Astrocyte (in vitro differentiated cells and primary cell): ENCODE results near the gene IL9R. TPM values are rescaled to one million over a fixed set of nuclear protein-coding genes. Genes with fewer than 3 reads are reported as not detected.

Experiments
- DNase-seq: peaks from one replicate; pipeline ENCODE4 v3.0.0-alpha.2; 2010; ENCODE audit warnings: low read depth
- FAIRE-seq: peaks from 2 replicates; lab custom pipeline; 2011; peaks lifted over from hg19 to GRCh38; lab: Jason Lieb, UNC
- H2AFZ ChIP-seq: 2 replicates; pipeline ENCODE4 v1.6.0; 2012; ENCODE audit warnings: low read depth, low read length, inconsistent platforms
- H3K27ac ChIP-seq: 2 replicates; pipeline ENCODE4 v1.5.1; 2011; ENCODE audit warnings: low read depth, low read length, inconsistent platforms
- H3K27me3 ChIP-seq: 2 replicates; pipeline ENCODE4 v1.6.0; 2011; ENCODE audit warnings: low read length, inconsistent platforms; ENCODE audit not compliant: insufficient read depth
- H3K36me3 ChIP-seq: 2 replicates; pipeline ENCODE4 v1.5.1; 2011; ENCODE audit warnings: low read length, inconsistent platforms; ENCODE audit not compliant: insufficient read depth
- H3K4me1 ChIP-seq: 2 replicates; pipeline ENCODE4 v1.5.1; 2011; ENCODE audit warnings: low read length, inconsistent platforms; ENCODE audit not compliant: insufficient read depth
- H3K4me2 ChIP-seq: 2 replicates; pipeline ENCODE4 v1.6.0; 2012; ENCODE audit warnings: low read length, inconsistent platforms
- H3K4me3 ChIP-seq: 2 replicates; pipeline ENCODE4 v1.5.1; 2011; ENCODE audit warnings: low read depth, mild to moderate bottlenecking, low read length, inconsistent platforms; ENCODE audit not compliant: insufficient read depth
- H3K79me2 ChIP-seq: 2 replicates; pipeline ENCODE4 v1.6.0; 2012; ENCODE audit warnings: mild to moderate bottlenecking, low read length, inconsistent platforms; ENCODE audit not compliant: insufficient read depth
- H3K9ac ChIP-seq: 2 replicates; pipeline ENCODE4 v1.6.0; 2012; ENCODE audit warnings: mild to moderate bottlenecking, low read length, inconsistent platforms
- H3K9me3 ChIP-seq: 2 replicates; pipeline ENCODE4 v1.5.1; 2012; ENCODE audit warnings: low read depth, mild to moderate bottlenecking, low read length, inconsistent platforms; ENCODE audit not compliant: insufficient read depth
- H4K20me1 ChIP-seq: 2 replicates; pipeline ENCODE4 v1.6.0; 2012; ENCODE audit warnings: low read length, inconsistent platforms; ENCODE audit not compliant: insufficient read depth
- H3K27ac Mint-ChIP-seq: one replicate; pipeline ENCODE4 v1.8.0; 2021; ENCODE audit warnings: mild to moderate bottlenecking, mixed read lengths; ENCODE audit not compliant: unreplicated experiment
- H3K27me3 Mint-ChIP-seq: one replicate; pipeline ENCODE4 v1.8.0; 2021; ENCODE audit warnings: low read depth, mixed read lengths; ENCODE audit not compliant: unreplicated experiment
- H3K36me3 Mint-ChIP-seq: one replicate; pipeline ENCODE4 v1.8.0; 2021; ENCODE audit warnings: low read depth, mixed read lengths; ENCODE audit not compliant: unreplicated experiment
- H3K4me1 Mint-ChIP-seq: one replicate; pipeline ENCODE4 v1.8.0; 2021; ENCODE audit warnings: low read depth, mixed read lengths; ENCODE audit not compliant: unreplicated experiment
- H3K4me3 Mint-ChIP-seq: one replicate; pipeline ENCODE4 v1.8.0; 2021; ENCODE audit warnings: mild to moderate bottlenecking, moderate library complexity, mixed read lengths; ENCODE audit not compliant: unreplicated experiment
- H3K9me3 Mint-ChIP-seq: one replicate; pipeline ENCODE4 v1.8.0; 2021; ENCODE audit warnings: mild to moderate bottlenecking, mixed read lengths; ENCODE audit not compliant: unreplicated experiment
- CTCF ChIP-seq: IDR thresholded peaks from 2 replicates; pipeline ENCODE4 v1.5.1; 2011; ENCODE audit warnings: low read depth, mild to moderate bottlenecking, inconsistent platforms, low read length, moderate library complexity; ENCODE audit not compliant: insufficient read depth
- EZH2 ChIP-seq: IDR thresholded peaks from 2 replicates; pipeline ENCODE4 v1.6.1; 2012; ENCODE audit warnings: mild to moderate bottlenecking, low read length, inconsistent platforms; ENCODE audit not compliant: insufficient read depth
- total RNA-seq: library from RNA; stranded (reverse); gene quantifications from 2 replicates; pipeline ENCODE4 v1.2.1, GENCODE V29; 2021

The IL9R gene
- total RNA-seq, 1 donor from 2014 or later = not detected

GRCh38 chrX:156002507-156002906 lies 5.0 kb downstream of the IL9R start:
- Mint-ChIP-seq H3K4me3 (no peak overlapping the region), H3K27ac (no peak overlapping the region), H3K27me3 (no peaks in the 10 kb centered on the region), H3K36me3 (no peaks in the 10 kb centered on the region), H3K9me3 (peaks cover 15% of the 10 kb centered on the region), H3K4me1 (no peaks in the 10 kb centered on the region)
- H3K4me3 ChIP-seq = no peak overlapping the region
- H3K79me2 ChIP-seq = no peaks in the 10 kb centered on the region
- no peak overlapping the region for H3K4me2 ChIP-seq
- DNase-seq = no peak
- no peak overlapping the region for H3K27ac ChIP-seq
- H3K9me3 ChIP-seq = peaks cover 10% of the 10 kb centered on the region
- no peak for TF ChIP-seq CTCF
- TF ChIP-seq EZH2 = no peak
- no peaks in the 10 kb centered on the region for H3K36me3 ChIP-seq
- H2AFZ ChIP-seq = no peak overlapping the region
- FAIRE-seq = no peak
- no peak overlapping the region for H3K9ac ChIP-seq
- H4K20me1 ChIP-seq = no peaks in the 10 kb centered on the region
- H3K4me1 ChIP-seq = no peaks in the 10 kb centered on the region
- no peaks in the 10 kb centered on the region for H3K27me3 ChIP-seq

GRCh38 chrX:156003486-156004185 lies 6.1 kb downstream of the IL9R start:
- H4K20me1 ChIP-seq = no peaks in the 10 kb centered on the region
- Mint-ChIP-seq H3K36me3 (no peaks in the 10 kb centered on the region), H3K4me1 (no peaks in the 10 kb centered on the region), H3K27me3 (no peaks in the 10 kb centered on the region), H3K27ac (no peak overlapping the region), H3K9me3 (peaks cover 15% of the 10 kb centered on the region), H3K4me3 (no peak overlapping the region)
- H2AFZ ChIP-seq = no peak overlapping the region
- H3K4me2 ChIP-seq = no peak overlapping the region
- H3K36me3 ChIP-seq = no peaks in the 10 kb centered on the region
- H3K27ac ChIP-seq = no peak overlapping the region
- peaks cover 10% of the 10 kb centered on the region for H3K9me3 ChIP-seq
- no peaks in the 10 kb centered on the region for H3K27me3 ChIP-seq
- no peak overlapping the region for H3K4me3 ChIP-seq
- TF ChIP-seq EZH2 (no peak), CTCF (no peak)
- no peaks in the 10 kb centered on the region for H3K4me1 ChIP-seq
- H3K79me2 ChIP-seq = no peaks in the 10 kb centered on the region
- no peak for FAIRE-seq
- DNase-seq = no peak
- H3K9ac ChIP-seq = no peak overlapping the region

GRCh38 chrX:156004256-156004655 lies 6.8 kb downstream of the IL9R start:
- no peak overlapping the region for H3K9ac ChIP-seq
- no peak overlapping the region for H3K4me2 ChIP-seq
- no peak overlapping the region for H2AFZ ChIP-seq
- no peaks in the 10 kb centered on the region for H3K27me3 Mint-ChIP-seq
- H3K27me3 ChIP-seq = no peaks in the 10 kb centered on the region
- no peak overlapping the region for H3K27ac Mint-ChIP-seq
- no peaks in the 10 kb centered on the region for H3K4me1 ChIP-seq
- no peak overlapping the region for H3K4me3 Mint-ChIP-seq
- no peak overlapping the region for H3K4me3 ChIP-seq
- peaks cover 13% of the 10 kb centered on the region for H3K9me3 Mint-ChIP-seq
- no peak for TF ChIP-seq EZH2
- TF ChIP-seq CTCF = no peak
- no peaks in the 10 kb centered on the region for H3K36me3 Mint-ChIP-seq
- H4K20me1 ChIP-seq = no peaks in the 10 kb centered on the region
- no peak overlapping the region for H3K27ac ChIP-seq
- H3K9me3 ChIP-seq = peaks cover 11% of the 10 kb centered on the region
- H3K36me3 ChIP-seq = no peaks in the 10 kb centered on the region
- no peak for DNase-seq
- H3K79me2 ChIP-seq = no peaks in the 10 kb centered on the region
- no peaks in the 10 kb centered on the region for H3K4me1 Mint-ChIP-seq
- no peak for FAIRE-seq
